ENCODE data around the gene TBL3.

TBL3 gene

GRCh38 chr16:2001456-2002355 lies 29.9 kb downstream of the TBL3 start:
- POLR2A ChIA-PET: interaction anchor here (1.4 kb wide), 1 partner anchor 37 kb away, joined by 3 read pairs; the partner anchor contains the start of gene RPS2

GRCh38 chr16:2002406-2003230 lies 30.8 kb downstream of the TBL3 start:
- ChIA-PET POLR2A (interaction anchor here (1.2 to 1.4 kb wide), 3 partner anchors 19 to 45 kb away, joined by 3 to 4 read pairs (median 4); partner anchors contain the start of genes GFER, NTHL1, RPS2 and TSC2), CTCF (no interaction called here)
- TF ChIP-seq FOXA1 (IDR thresholded peaks at IDR 0.05) (no peak), CTBP1 (IDR thresholded peaks at IDR 0.05; ENCODE audit: borderline replicate concordance) (no peak), ARNT (IDR thresholded peaks at IDR 0.05) (no peak), PKNOX1 (IDR thresholded peaks at IDR 0.05) (no peak), BHLHE40 (IDR thresholded peaks at IDR 0.05; ENCODE audit: borderline replicate concordance) (no peak), SP1 (IDR thresholded peaks at IDR 0.05) (no peak), FOXK2 (IDR thresholded peaks at IDR 0.05) (no peak), ZNF384 (IDR thresholded peaks at IDR 0.05) (no peak), SUZ12 (IDR thresholded peaks at IDR 0.05) (no peak), TARDBP (IDR thresholded peaks at IDR 0.05) (no peak), ELF4 (IDR thresholded peaks at IDR 0.05) (no peak), FOXM1 (IDR thresholded peaks at IDR 0.05; ENCODE audit: borderline replicate concordance) (no peak), HDGF (IDR thresholded peaks at IDR 0.05; ENCODE audit: borderline replicate concordance) (no peak), NFRKB (IDR thresholded peaks at IDR 0.05) (no peak)
- DNase-seq (ENCODE audit: extremely low spot score): no peak

More at GRCh38 chr16:2001456-2002355, 29.9 kb downstream of the TBL3 start:
- TF ChIP-seq FOXK2 (IDR thresholded peaks at IDR 0.05) (no peak), FOXM1 (IDR thresholded peaks at IDR 0.05; ENCODE audit: borderline replicate concordance) (no peak), L3MBTL2 (conservative IDR thresholded peaks at IDR 0.05) (no peak), CTBP1 (IDR thresholded peaks at IDR 0.05; ENCODE audit: borderline replicate concordance) (no peak)
- DNase-seq (ENCODE audit: extremely low spot score): no peak
- CTCF ChIA-PET: no interaction called here

GRCh38 chr16:2003231-2003826 lies 31.5 kb downstream of the TBL3 start:
- ChIA-PET CTCF (interaction anchor here (0.9 to 1.7 kb wide), 6 partner anchors 9 to 150 kb away, joined by 4 to 13 read pairs (median 6); partner anchors contain the start of gene NOXO1), POLR2A (interaction anchor here (0.9 to 3.1 kb wide), 8 partner anchors 12 to 152 kb away, joined by 4 to 23 read pairs (median 5); partner anchors contain the start of genes GFER, NTHL1, RPS2 and TBL3)
- TF ChIP-seq LEF1 (IDR thresholded peaks at IDR 0.05; ENCODE audit: borderline replicate concordance) (no peak), SUZ12 (IDR thresholded peaks at IDR 0.05) (no peak), ELF4 (IDR thresholded peaks at IDR 0.05) (no peak), HDGF (IDR thresholded peaks at IDR 0.05; ENCODE audit: borderline replicate concordance) (no peak)
- no peak for DNase-seq (ENCODE audit: extremely low spot score)

GRCh38 chr16:2003827-2004641 lies 32.2 kb downstream of the TBL3 start:
- ChIA-PET CTCF (interaction anchor here (0.6 to 1.7 kb wide), 9 partner anchors 9 to 149 kb away, joined by 3 to 13 read pairs (median 5); partner anchors contain the start of gene NOXO1), POLR2A (interaction anchor here (0.7 to 3.1 kb wide), 10 partner anchors 10 to 151 kb away, joined by 3 to 23 read pairs (median 5); partner anchors contain the start of genes GFER, NTHL1, RPS2 and TBL3)
- TF ChIP-seq TARDBP (IDR thresholded peaks at IDR 0.05) (no peak), PKNOX1 (IDR thresholded peaks at IDR 0.05) (peak; percentile 86)
- peak; percentile 91 for DNase-seq (ENCODE audit: extremely low spot score)

- DNase-seq (ENCODE audit: extremely low spot score): no peak
- CTCF ChIA-PET: interaction anchor here (0.7 to 1.7 kb wide), 5 partner anchors 10 to 135 kb away, joined by 3 to 13 read pairs (median 6); no protein-coding TSS in a partner anchor
Measured at GRCh38 chr16:2004795-2005517, 33.1 kb downstream of the TBL3 start.

More at GRCh38 chr16:2004795-2005517, 33.1 kb downstream of the TBL3 start:
- TF ChIP-seq HDGF (IDR thresholded peaks at IDR 0.05; ENCODE audit: borderline replicate concordance) (no peak), ARNT (IDR thresholded peaks at IDR 0.05) (no peak), TARDBP (IDR thresholded peaks at IDR 0.05) (no peak), FOXM1 (IDR thresholded peaks at IDR 0.05; ENCODE audit: borderline replicate concordance) (no peak), LEF1 (IDR thresholded peaks at IDR 0.05; ENCODE audit: borderline replicate concordance) (no peak), FOXK2 (IDR thresholded peaks at IDR 0.05) (no peak), BHLHE40 (IDR thresholded peaks at IDR 0.05; ENCODE audit: borderline replicate concordance) (no peak), NFRKB (IDR thresholded peaks at IDR 0.05) (no peak), FOXA1 (IDR thresholded peaks at IDR 0.05) (no peak), ELF4 (IDR thresholded peaks at IDR 0.05) (no peak)
- POLR2A ChIA-PET: interaction anchor here (1.4 to 3.1 kb wide), 4 partner anchors 10 to 150 kb away, joined by 4 to 23 read pairs (median 8); partner anchors contain the start of genes RPS2 and TRAF7

Measured in HEK293T (cell line).